Fibroblast of skin of abdomen (primary cell): ENCODE results near the gene MAEA.

Experiments used
- DNase-seq: peaks from one replicate; pipeline ENCODE4 v3.0.0-alpha.2; 2013

Gene MAEA

GRCh38 chr4:1249731-1250526 lies 39.8 kb upstream of the MAEA start:
- peak; percentile 47 for DNase-seq

- no peak for DNase-seq
Measured at GRCh38 chr4:1250527-1250812, 39.2 kb upstream of the MAEA start.

GRCh38 chr4:1250921-1251772 lies 38.5 kb upstream of the MAEA start:
- DNase-seq = no peak

- DNase-seq = no peak
Measured at GRCh38 chr4:1251773-1252066, 38.0 kb upstream of the MAEA start.

GRCh38 chr4:1252928-1253492 lies 36.7 kb upstream of the MAEA start:
- no peak for DNase-seq

GRCh38 chr4:1253831-1254230 lies 35.9 kb upstream of the MAEA start:
- DNase-seq = no peak

GRCh38 chr4:1255151-1255550 lies 34.5 kb upstream of the MAEA start:
- no peak for DNase-seq

- DNase-seq = no peak
Measured at GRCh38 chr4:1255699-1256098, 34.0 kb upstream of the MAEA start.

GRCh38 chr4:1258457-1258856 lies 31.2 kb upstream of the MAEA start:
- DNase-seq = no peak

- DNase-seq = no peak
Measured at GRCh38 chr4:1259966-1260365, 29.7 kb upstream of the MAEA start.

- DNase-seq = no peak
Measured at GRCh38 chr4:1260418-1261106, 29.1 kb upstream of the MAEA start.

GRCh38 chr4:1261107-1261928 lies 28.4 kb upstream of the MAEA start:
- DNase-seq = no peak

GRCh38 chr4:1264942-1265341 lies 24.7 kb upstream of the MAEA start:
- no peak for DNase-seq

- no peak for DNase-seq
Measured at GRCh38 chr4:1265351-1265750, 24.3 kb upstream of the MAEA start.

- no peak for DNase-seq
Measured at GRCh38 chr4:1266881-1267763, 22.6 kb upstream of the MAEA start.

- no peak for DNase-seq
Measured at GRCh38 chr4:1269209-1269608, 20.5 kb upstream of the MAEA start.

GRCh38 chr4:1271686-1272085 lies 18.0 kb upstream of the MAEA start:
- DNase-seq = no peak

GRCh38 chr4:1274871-1275270 lies 14.8 kb upstream of the MAEA start:
- DNase-seq = peak; percentile 13

- no peak for DNase-seq
Measured at GRCh38 chr4:1276984-1277383, 12.7 kb upstream of the MAEA start.

- no peak for DNase-seq
Measured at GRCh38 chr4:1277667-1278665, 11.7 kb upstream of the MAEA start.
